ENCODE data around the gene DGAT2. TPM values are rescaled to one million over a fixed set of nuclear protein-coding genes. Genes with fewer than 3 reads are reported as not detected.

Gene DGAT2
- total RNA-seq, 1 donor from 2014 or later = 2.7 TPM

DNA sequence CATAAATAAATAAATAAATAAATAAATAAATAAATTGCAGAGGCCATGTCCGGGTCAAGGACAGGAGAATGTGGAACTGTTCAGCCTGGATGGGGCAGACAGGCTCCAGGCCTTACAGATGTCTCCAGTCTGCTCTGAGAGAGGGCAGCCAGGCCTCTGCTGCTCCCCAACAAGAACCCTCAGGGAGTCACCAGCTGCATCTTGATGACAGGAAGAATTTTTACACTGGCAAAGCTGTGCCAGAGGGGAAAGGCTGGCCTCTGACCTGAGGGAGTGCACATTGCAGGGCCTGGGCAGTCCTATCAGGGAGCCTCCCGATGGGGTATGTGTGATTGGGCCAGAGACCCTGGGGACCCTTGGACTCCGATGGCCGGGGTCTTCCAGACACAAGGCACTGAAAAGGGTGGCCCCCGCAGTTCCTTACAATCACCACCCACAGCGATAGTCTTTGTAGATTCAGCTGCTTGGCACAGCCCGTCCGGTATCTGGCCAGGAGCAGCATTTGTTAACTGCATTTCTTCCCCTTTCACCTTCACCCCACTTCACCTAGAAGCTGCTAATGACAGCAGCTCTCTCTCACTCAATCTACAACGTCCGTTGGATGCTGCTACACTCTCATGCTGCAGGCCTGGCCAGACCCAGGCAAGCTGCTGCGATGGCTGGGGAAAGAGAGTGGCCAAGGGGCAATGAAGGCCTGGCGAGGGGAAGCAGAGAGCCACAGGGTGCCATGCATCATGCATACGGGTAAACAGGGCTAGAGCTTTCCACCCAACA lies 42.8 kb upstream of the DGAT2 start:
- H3K27me3 ChIP-seq (ENCODE audit: control insufficient read depth, insufficient read depth, low read length) = no peaks in the 10 kb centered on the region
- no peak for DNase-seq (ENCODE audit: low read depth)
- H3K4me3 ChIP-seq (ENCODE audit: low read depth, low read length) = no peak overlapping the region
- TF ChIP-seq, protein P1, sequence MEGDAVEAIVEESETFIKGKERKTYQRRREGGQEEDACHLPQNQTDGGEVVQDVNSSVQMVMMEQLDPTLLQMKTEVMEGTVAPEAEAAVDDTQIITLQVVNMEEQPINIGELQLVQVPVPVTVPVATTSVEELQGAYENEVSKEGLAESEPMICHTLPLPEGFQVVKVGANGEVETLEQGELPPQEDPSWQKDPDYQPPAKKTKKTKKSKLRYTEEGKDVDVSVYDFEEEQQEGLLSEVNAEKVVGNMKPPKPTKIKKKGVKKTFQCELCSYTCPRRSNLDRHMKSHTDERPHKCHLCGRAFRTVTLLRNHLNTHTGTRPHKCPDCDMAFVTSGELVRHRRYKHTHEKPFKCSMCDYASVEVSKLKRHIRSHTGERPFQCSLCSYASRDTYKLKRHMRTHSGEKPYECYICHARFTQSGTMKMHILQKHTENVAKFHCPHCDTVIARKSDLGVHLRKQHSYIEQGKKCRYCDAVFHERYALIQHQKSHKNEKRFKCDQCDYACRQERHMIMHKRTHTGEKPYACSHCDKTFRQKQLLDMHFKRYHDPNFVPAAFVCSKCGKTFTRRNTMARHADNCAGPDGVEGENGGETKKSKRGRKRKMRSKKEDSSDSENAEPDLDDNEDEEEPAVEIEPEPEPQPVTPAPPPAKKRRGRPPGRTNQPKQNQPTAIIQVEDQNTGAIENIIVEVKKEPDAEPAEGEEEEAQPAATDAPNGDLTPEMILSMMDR (IDR thresholded peaks at IDR 0.05; ENCODE audit: insufficient read depth, low read length, poor library complexity, severe bottlenecking) = no peak
- no peaks in the 10 kb centered on the region for H3K36me3 ChIP-seq (ENCODE audit: control insufficient read depth, insufficient read depth, low read length)

DNA sequence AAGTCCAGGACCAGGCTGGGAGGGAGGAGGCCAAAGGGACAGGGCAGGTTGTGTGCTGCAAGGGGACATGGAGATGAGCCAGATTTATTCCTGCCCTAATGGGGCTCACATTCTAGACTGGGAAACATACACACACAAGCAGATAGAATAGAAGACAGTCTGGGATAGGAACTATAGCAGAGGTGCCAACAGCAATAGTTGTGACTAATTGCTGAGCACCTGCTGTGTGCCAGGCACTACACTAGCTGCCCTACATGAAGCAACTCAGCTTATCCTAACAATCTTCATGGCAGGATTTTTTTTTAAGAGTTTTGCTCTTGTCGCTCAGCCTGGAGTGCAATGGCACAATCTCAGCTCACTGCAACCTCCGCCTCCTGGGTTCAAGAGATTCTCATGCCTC lies 39.6 kb upstream of the DGAT2 start:
- Histone ChIP-seq H3K36me3 (ENCODE audit: control insufficient read depth, insufficient read depth, low read length) (no peaks in the 10 kb centered on the region), H3K4me3 (ENCODE audit: low read depth, low read length) (no peak overlapping the region), H3K27me3 (ENCODE audit: control insufficient read depth, insufficient read depth, low read length) (no peaks in the 10 kb centered on the region)
- TF ChIP-seq, protein P1 (IDR thresholded peaks at IDR 0.05; ENCODE audit: insufficient read depth, low read length, poor library complexity, severe bottlenecking) = no peak
- DNase-seq (ENCODE audit: low read depth) = no peak

DNA sequence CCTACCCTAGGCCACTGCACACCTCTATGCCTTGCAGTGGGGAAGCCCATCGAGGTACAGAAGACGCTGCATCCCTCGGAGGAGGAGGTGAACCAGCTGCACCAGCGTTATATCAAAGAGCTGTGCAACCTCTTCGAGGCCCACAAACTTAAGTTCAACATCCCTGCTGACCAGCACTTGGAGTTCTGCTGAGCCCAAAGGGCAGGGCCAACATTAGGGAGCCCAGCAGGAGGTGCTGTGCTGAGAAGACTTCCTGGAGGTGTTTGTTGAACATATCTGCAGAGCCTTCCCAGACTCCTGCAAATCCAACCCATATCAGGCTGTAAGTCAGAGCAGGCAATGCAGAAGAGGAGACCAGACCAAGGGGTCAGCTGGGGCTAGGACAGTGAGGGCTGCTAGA lies 37.5 kb upstream of the DGAT2 start:
- TF ChIP-seq, protein P1 (IDR thresholded peaks at IDR 0.05; ENCODE audit: insufficient read depth, low read length, poor library complexity, severe bottlenecking) = no peak
- Histone ChIP-seq H3K36me3 (ENCODE audit: control insufficient read depth, insufficient read depth, low read length) (no peaks in the 10 kb centered on the region), H3K27me3 (ENCODE audit: control insufficient read depth, insufficient read depth, low read length) (no peaks in the 10 kb centered on the region)

DNA sequence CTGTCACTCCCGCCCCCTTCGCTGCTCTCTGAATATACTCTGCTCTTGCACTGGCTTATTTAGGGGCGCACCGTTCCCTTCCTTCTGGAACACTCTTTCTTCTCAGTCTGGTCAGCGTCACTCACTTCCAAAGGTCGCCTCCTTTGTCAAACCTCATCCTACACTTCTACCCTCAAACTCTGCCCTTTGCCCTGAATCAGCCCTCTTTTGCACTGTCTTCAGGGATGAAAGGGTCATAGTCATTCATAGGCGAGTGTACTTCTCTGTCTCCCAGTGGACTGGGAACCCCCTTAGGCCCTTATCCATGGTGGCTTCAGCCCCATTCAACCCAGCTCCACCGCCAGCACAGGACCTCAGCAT lies 35.5 kb upstream of the DGAT2 start:
- no peak for DNase-seq (ENCODE audit: low read depth)
- Histone ChIP-seq H3K4me3 (ENCODE audit: low read depth, low read length) (no peak overlapping the region), H3K27me3 (ENCODE audit: control insufficient read depth, insufficient read depth, low read length) (no peaks in the 10 kb centered on the region), H3K36me3 (ENCODE audit: control insufficient read depth, insufficient read depth, low read length) (no peaks in the 10 kb centered on the region)
- TF ChIP-seq, protein P1 (IDR thresholded peaks at IDR 0.05; ENCODE audit: insufficient read depth, low read length, poor library complexity, severe bottlenecking) = no peak

More for the DNA sequence above, 37.5 kb upstream of the DGAT2 start:
- no peak for DNase-seq (ENCODE audit: low read depth)
- no peak overlapping the region for H3K4me3 ChIP-seq (ENCODE audit: low read depth, low read length)

DNA sequence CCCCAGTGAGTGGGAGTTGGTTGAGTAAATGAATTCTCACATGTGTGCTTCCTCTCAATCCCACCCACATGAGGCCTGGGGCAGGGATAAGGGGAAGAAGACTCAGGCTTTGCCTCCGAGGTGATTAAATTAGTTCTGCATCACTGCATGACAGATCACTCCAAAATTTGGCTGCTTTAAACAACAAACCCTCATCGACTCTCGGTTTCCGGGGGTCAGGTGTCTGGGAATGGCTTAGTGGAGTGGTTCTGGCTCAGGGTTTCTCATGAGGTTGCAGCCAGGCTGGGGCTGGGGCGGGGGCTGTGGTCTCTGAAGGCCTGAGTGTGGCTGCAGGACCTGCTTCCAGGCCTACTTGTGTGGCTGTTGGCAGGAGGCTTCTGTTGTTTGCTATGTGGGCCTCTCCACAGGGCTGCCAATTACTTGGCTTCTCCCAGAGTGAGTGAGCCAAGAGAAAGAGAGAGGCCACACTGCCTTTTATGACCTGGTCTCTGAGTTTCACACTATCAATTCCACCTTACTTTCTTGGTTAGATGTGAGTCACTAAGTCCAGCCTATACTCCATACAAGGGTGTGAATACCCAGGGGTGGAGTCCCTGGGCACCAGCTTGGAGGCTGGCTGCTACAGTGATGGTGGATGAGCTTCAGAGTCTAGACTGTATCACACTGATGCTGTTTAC lies 35.0 kb upstream of the DGAT2 start:
- TF ChIP-seq, protein P1 (IDR thresholded peaks at IDR 0.05; ENCODE audit: insufficient read depth, low read length, poor library complexity, severe bottlenecking) = no peak
- Histone ChIP-seq H3K27me3 (ENCODE audit: control insufficient read depth, insufficient read depth, low read length) (no peaks in the 10 kb centered on the region), H3K4me3 (ENCODE audit: low read depth, low read length) (no peak overlapping the region), H3K36me3 (ENCODE audit: control insufficient read depth, insufficient read depth, low read length) (no peaks in the 10 kb centered on the region)
- DNase-seq (ENCODE audit: low read depth) = no peak
